B cell (primary cell): ENCODE results near the gene NIN. TPM values are rescaled to one million over a fixed set of nuclear protein-coding genes. Genes with fewer than 3 reads are reported as not detected.

Source experiments
- ATAC-seq: fragments of 200-7000 bp; cut with Tn5 transposase; one replicate; pipeline ENCODE4 v1.10.0; 2021; ENCODE audit warnings: low read depth, mild to moderate bottlenecking, moderate number of reproducible peaks, moderate library complexity
- CTCF ChIA-PET: fragments of 350-600 bp; sonication (Branson Sonifier 250); formaldehyde crosslinking; loops from one replicate; lab custom pipeline; 2021; ENCODE audit warnings: antibody characterized with exemption, inconsistent platforms; lab: Charles Lee
- POLR2A ChIA-PET: fragments of 350-600 bp; sonication (Branson Sonifier 250); formaldehyde crosslinking; loops from one replicate; lab custom pipeline; 2021; ENCODE audit warnings: antibody characterized with exemption; lab: Charles Lee
- DNase-seq: peaks from one replicate; pipeline ENCODE4 v3.0.0; 2013
- H2AFZ ChIP-seq: 2 replicates; pipeline ENCODE4 v1.6.1; 2012; ENCODE audit warnings: mild to moderate bottlenecking, low read depth, low read length; ENCODE audit not compliant: insufficient read depth, poor library complexity, severe bottlenecking
- H3K27ac ChIP-seq, 2 donors: 1 replicate in 1 of 2; 2 replicates in 1 of 2; pipeline ENCODE4 v1.5.1; 2012 to 2013; ENCODE audit warnings: low read length in 2 of 2, mild to moderate bottlenecking in 2 of 2, moderate library complexity in 1 of 2
- H3K27me3 ChIP-seq, 4 experiments: fragments of 200-600 bp in 1 of 4; sonication (generic) in 1 of 4; replicated peaks in 1 of 4; 1 replicate in 2 of 4; 2 replicates in 2 of 4; pipeline versions ENCODE4 v1.6.1 to v1.7.0; 2013 to 2016; ENCODE audit warnings: low read length in 3 of 4, mild to moderate bottlenecking in 2 of 4, mixed read lengths in 1 of 4, moderate library complexity in 1 of 4; ENCODE audit not compliant: insufficient read depth in 4 of 4, control insufficient read depth in 3 of 4; ENCODE audit errors: control extremely low read depth in 1 of 4
- H3K36me3 ChIP-seq, 2 experiments: replicated peaks in 1 of 2; 1 replicate in 1 of 2; 2 replicates in 1 of 2; pipeline versions ENCODE4 v1.6.1 to v1.7.1; 2013; ENCODE audit warnings: low read length in 1 of 2; ENCODE audit not compliant: insufficient read depth in 2 of 2, control insufficient read depth in 1 of 2; ENCODE audit errors: control extremely low read depth in 1 of 2, extremely low read depth in 1 of 2
- H3K4me1 ChIP-seq, 2 donors: fragments of 200-600 bp in 1 of 2; sonication (generic) in 1 of 2; 1 replicate in 1 of 2; 2 replicates in 1 of 2; pipeline versions ENCODE4 v1.5.1 to v1.6.1; 2013 to 2017; ENCODE audit warnings: low read length in 2 of 2; ENCODE audit not compliant: control insufficient read depth in 2 of 2, insufficient read depth in 2 of 2
- H3K4me2 ChIP-seq: replicated peaks from 2 replicates; pipeline ENCODE3; 2012; ENCODE audit warnings: mild to moderate bottlenecking, low read depth, low read length; ENCODE audit not compliant: poor library complexity, severe bottlenecking
- H3K4me3 ChIP-seq, 5 experiments: fragments of 200-600 bp in 1 of 5; sonication (generic) in 1 of 5; 1 replicate in 3 of 5; 2 replicates in 2 of 5; pipeline versions ENCODE4 v1.5.1 to v1.7.0; 2011 to 2016; ENCODE audit warnings: low read length in 4 of 5, mild to moderate bottlenecking in 4 of 5, low read depth in 2 of 5, control low read depth in 1 of 5, moderate library complexity in 1 of 5; ENCODE audit not compliant: insufficient read depth in 1 of 5; ENCODE audit errors: control extremely low read depth in 1 of 5, extremely low read depth in 1 of 5
- H3K79me2 ChIP-seq: fragments of 200-600 bp; sonication (generic); one replicate; pipeline ENCODE4 v1.6.0; 2016; ENCODE audit warnings: low read length; ENCODE audit not compliant: control insufficient read depth, insufficient read depth
- H3K9ac ChIP-seq: fragments of 200-600 bp; sonication (generic); 2 replicates; pipeline ENCODE4 v1.6.1; 2017; ENCODE audit warnings: mild to moderate bottlenecking, low read length, moderate library complexity
- H3K9me3 ChIP-seq, 3 donors: one replicate each; pipeline versions ENCODE4 v1.6.1 to v1.7.1; 2013; ENCODE audit warnings: low read length in 2 of 3; ENCODE audit not compliant: control insufficient read depth in 2 of 3, insufficient read depth in 1 of 3; ENCODE audit errors: control extremely low read depth in 1 of 3
- H4K20me1 ChIP-seq: 2 replicates; pipeline ENCODE4 v1.6.0; 2012; ENCODE audit warnings: mild to moderate bottlenecking, low read length; ENCODE audit not compliant: insufficient read depth, control insufficient read depth, poor library complexity, severe bottlenecking
- H3K27ac Mint-ChIP-seq: one replicate; pipeline ENCODE4 v1.8.0; 2021; ENCODE audit warnings: mixed read lengths
- H3K27me3 Mint-ChIP-seq: one replicate; pipeline ENCODE4 v1.8.0; 2021; ENCODE audit warnings: mixed read lengths
- H3K4me1 Mint-ChIP-seq: one replicate; pipeline ENCODE4 v1.8.0; 2021; ENCODE audit warnings: mixed read lengths
- H3K4me3 Mint-ChIP-seq: one replicate; pipeline ENCODE4 v1.8.0; 2021; ENCODE audit warnings: mixed read lengths
- H3K9me3 Mint-ChIP-seq: one replicate; pipeline ENCODE4 v1.8.0; 2022; ENCODE audit warnings: mixed read lengths; ENCODE audit not compliant: insufficient read depth
- CTCF ChIP-seq: fragments of 200-600 bp; IDR thresholded peaks from one replicate; pipeline ENCODE4 v1.8.0; 2022; ENCODE audit warnings: antibody characterized with exemption, mild to moderate bottlenecking
- EZH2 ChIP-seq: IDR thresholded peaks from 2 replicates; pipeline ENCODE4 v1.6.1; 2012; ENCODE audit warnings: borderline replicate concordance, low read depth, mild to moderate bottlenecking, moderate library complexity, low read length; ENCODE audit not compliant: insufficient read depth, poor library complexity, severe bottlenecking
- WGBS: methylation state at CpG from one replicate; pipeline ENCODE4 v1.1.5; 2013; ENCODE audit warnings: missing lambda C conversion rate; ENCODE audit not compliant: insufficient coverage; 5-methylcytosine and 5-hydroxymethylcytosine counted together
- intact Hi-C: fragments of 100-400 bp; cut with micrococcal nuclease; formaldehyde crosslinking; loops from one replicate; pipeline ENCODE4 v1.10.0; 2022
- polyA plus RNA-seq: library from polyadenylated mRNA; depleted of rRNA; stranded (reverse); fragments of >200 nt; gene quantifications from 2 replicates; pipeline ENCODE4 v1.2.3, GENCODE V29; 2012
- total RNA-seq, 2 donors: library from RNA; stranded (reverse); fragments of 120-200 nt in 1 of 2; gene quantifications; 1 replicate in 1 of 2; 2 replicates in 1 of 2; pipeline versions ENCODE4 v1.2.3 to v1.2.4, GENCODE V29; 2013 to 2022

Gene NIN
- total and polyA plus RNA-seq, 2 donors (not counting 1 experiment from before 2014, with no cell fraction given), result 25.4 to 219 TPM

DNA sequence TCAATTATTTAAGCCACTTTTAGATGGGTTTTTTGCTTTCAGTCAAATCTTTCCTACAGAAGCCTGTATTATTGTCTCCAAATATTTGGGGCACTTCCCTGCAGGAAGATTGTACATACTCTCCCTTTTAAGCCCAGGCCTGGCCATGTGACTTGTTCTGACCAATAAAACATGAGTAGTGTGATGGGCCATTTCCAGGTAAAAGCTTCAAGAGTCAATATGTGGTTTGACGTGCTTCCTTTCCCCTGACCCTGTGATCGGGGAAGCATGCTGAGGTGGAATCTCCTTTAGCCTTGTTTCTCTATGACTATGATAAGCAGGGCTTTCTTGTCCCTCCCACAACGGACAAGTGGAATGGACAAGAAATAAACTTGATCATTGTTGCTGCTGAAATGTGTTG lies 14.2 kb upstream of the NIN start:
- CTCF ChIA-PET, result interaction anchor here (1.3 kb wide), 1 partner anchor 11 kb away, joined by 3 read pairs; no protein-coding TSS in a partner anchor
- Histone ChIP-seq H2AFZ (no peak overlapping the region), H3K27ac (no peak overlapping the region), H3K4me1 (no peaks in the 10 kb centered on the region), H3K9ac (no peak overlapping the region), H3K4me3 (no peak overlapping the region), H3K9me3 (no peaks in the 10 kb centered on the region), H3K79me2 (no peaks in the 10 kb centered on the region), H4K20me1 (no peaks in the 10 kb centered on the region), H3K4me2 (no peak overlapping the region), H3K36me3 (no peaks in the 10 kb centered on the region), H3K27me3 (no peaks in the 10 kb centered on the region)
- DNase-seq (no peak), ATAC-seq (no peak)
- intact Hi-C loops, result no loop called here
- H3K4me3 Mint-ChIP-seq, result no peak overlapping the region
- TF ChIP-seq EZH2, result no peak
- TF ChIP-seq CTCF, result no peak
- no peaks in the 10 kb centered on the region for H3K9me3 Mint-ChIP-seq
- H3K4me1 Mint-ChIP-seq, result peaks cover 5% of the 10 kb centered on the region
- 76% methylated on average over 2 of the region's 3 CpGs for WGBS
- no peak overlapping the region for H3K27ac Mint-ChIP-seq
- H3K27me3 Mint-ChIP-seq, result no peaks in the 10 kb centered on the region
- POLR2A ChIA-PET, result no interaction called here

DNA sequence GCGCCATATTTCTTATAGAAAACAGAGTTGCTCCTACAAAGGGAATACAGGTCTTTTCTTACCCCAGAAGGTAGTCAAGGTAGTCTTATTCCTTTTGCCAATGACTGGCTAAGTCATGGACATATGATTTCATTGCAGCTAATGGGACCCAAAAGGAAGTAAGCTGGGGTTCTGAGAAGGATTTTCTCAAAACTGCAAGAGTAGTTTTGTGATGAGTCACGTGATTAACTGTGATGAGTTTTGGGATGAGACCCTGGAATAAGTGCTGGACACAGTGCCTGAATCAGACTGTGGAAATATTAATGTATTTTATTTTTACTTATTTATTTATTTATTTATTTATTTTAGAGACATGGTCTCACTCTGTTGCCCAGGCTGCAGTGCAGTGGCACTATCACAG lies 13.4 kb upstream of the NIN start:
- Mint-ChIP-seq H3K27me3 (no peaks in the 10 kb centered on the region), H3K27ac (no peak overlapping the region), H3K4me3 (no peak overlapping the region), H3K4me1 (peaks cover 5% of the 10 kb centered on the region), H3K9me3 (no peaks in the 10 kb centered on the region)
- ChIA-PET CTCF (interaction anchor here (1.1 kb wide), 1 partner anchor 12 kb away, joined by 3 read pairs; no protein-coding TSS in a partner anchor), POLR2A (no interaction called here)
- no peak overlapping the region for H3K4me2 ChIP-seq
- no peaks in the 10 kb centered on the region for H3K4me1 ChIP-seq
- H3K27ac ChIP-seq, result no peak overlapping the region
- no peaks in the 10 kb centered on the region for H3K79me2 ChIP-seq
- H4K20me1 ChIP-seq, result no peaks in the 10 kb centered on the region
- H3K9ac ChIP-seq, result no peak overlapping the region
- no peaks in the 10 kb centered on the region for H3K9me3 ChIP-seq
- intact Hi-C loops, result no loop called here
- ATAC-seq (no peak), DNase-seq (no peak)
- no peaks in the 10 kb centered on the region for H3K27me3 ChIP-seq
- no peaks in the 10 kb centered on the region for H3K36me3 ChIP-seq
- no peak overlapping the region for H2AFZ ChIP-seq
- H3K4me3 ChIP-seq, result no peak overlapping the region
- TF ChIP-seq EZH2 (no peak), CTCF (no peak)
- WGBS, result 100% methylated on average over 1 of the region's 2 CpGs
